Upper lobe of left lung (tissue), 4 donors: ENCODE results near the gene ALDH16A1.

Experiments
- CTCF ChIP-seq, 6 experiments: fragments of 450-650 bp in 4 of 6; fragments of 200-600 bp in 2 of 6; sonication (generic) in 2 of 6; IDR thresholded peaks; one replicate each; pipeline ENCODE4 v1.5.1; 2016 to 2019; ENCODE audit warnings: antibody characterized with exemption in 6 of 6
- EP300 ChIP-seq, 4 donors: sonication (generic); formaldehyde crosslinking; IDR thresholded peaks; one replicate each; pipeline ENCODE4 v1.5.1; 2017; ENCODE audit warnings: antibody characterized with exemption in 4 of 4, control low read depth in 2 of 4
- POLR2A ChIP-seq, 4 donors: fragments of 450-650 bp; IDR thresholded peaks; one replicate each; pipeline ENCODE4 v1.5.1; 2016 to 2017; ENCODE audit warnings: antibody characterized with exemption in 4 of 4, mild to moderate bottlenecking in 2 of 4

- TF ChIP-seq CTCF (IDR thresholded peaks at IDR 0.05) (peak in 3 of 6 experiments; percentile 12 to 16 (median 12)), POLR2A (IDR thresholded peaks at IDR 0.05) (peak; percentile 24 to 89 (median 88)), EP300 (IDR thresholded peaks at IDR 0.05) (no peak)
Observed at GRCh38 chr19:49453013-49453756, at the start of gene ALDH16A1.
